22Rv1 (cell line): ENCODE results near the gene GLS2.

Source experiments
- CTCF ChIP-seq: fragments of 450-650 bp; IDR thresholded peaks from 2 replicates; pipeline ENCODE4 v1.5.1; 2017; ENCODE audit warnings: mild to moderate bottlenecking
- ZFX ChIP-seq: fragments of 450-650 bp; IDR thresholded peaks from 2 replicates; pipeline ENCODE4 v1.6.1; 2017; ENCODE audit warnings: antibody characterized with exemption, borderline replicate concordance

GRCh38 chr12:56487448-56488040 is 417 bp downstream of the GLS2 start:
- no peak for TF ChIP-seq CTCF
- no peak for TF ChIP-seq ZFX
